Uterus (tissue), 2 donors: ENCODE measurements around the gene HMG20B.

Experiments
- POLR2A ChIP-seq, 2 donors: fragments of 450-650 bp; IDR thresholded peaks; one replicate each; pipeline ENCODE4 v1.6.1; 2016; ENCODE audit warnings: antibody characterized with exemption in 2 of 2, mild to moderate bottlenecking in 1 of 2, moderate library complexity in 1 of 2
- TF ChIP-seq, protein P1 (sequence below), 4 experiments: fragments of 200-600 bp in 2 of 4; fragments of 450-650 bp in 2 of 4; sonication (generic) in 2 of 4; IDR thresholded peaks; one replicate each; pipeline ENCODE4 v1.5.1; 2016 to 2019; ENCODE audit warnings: antibody characterized with exemption in 4 of 4, mild to moderate bottlenecking in 2 of 4, moderate library complexity in 1 of 4

DNA sequence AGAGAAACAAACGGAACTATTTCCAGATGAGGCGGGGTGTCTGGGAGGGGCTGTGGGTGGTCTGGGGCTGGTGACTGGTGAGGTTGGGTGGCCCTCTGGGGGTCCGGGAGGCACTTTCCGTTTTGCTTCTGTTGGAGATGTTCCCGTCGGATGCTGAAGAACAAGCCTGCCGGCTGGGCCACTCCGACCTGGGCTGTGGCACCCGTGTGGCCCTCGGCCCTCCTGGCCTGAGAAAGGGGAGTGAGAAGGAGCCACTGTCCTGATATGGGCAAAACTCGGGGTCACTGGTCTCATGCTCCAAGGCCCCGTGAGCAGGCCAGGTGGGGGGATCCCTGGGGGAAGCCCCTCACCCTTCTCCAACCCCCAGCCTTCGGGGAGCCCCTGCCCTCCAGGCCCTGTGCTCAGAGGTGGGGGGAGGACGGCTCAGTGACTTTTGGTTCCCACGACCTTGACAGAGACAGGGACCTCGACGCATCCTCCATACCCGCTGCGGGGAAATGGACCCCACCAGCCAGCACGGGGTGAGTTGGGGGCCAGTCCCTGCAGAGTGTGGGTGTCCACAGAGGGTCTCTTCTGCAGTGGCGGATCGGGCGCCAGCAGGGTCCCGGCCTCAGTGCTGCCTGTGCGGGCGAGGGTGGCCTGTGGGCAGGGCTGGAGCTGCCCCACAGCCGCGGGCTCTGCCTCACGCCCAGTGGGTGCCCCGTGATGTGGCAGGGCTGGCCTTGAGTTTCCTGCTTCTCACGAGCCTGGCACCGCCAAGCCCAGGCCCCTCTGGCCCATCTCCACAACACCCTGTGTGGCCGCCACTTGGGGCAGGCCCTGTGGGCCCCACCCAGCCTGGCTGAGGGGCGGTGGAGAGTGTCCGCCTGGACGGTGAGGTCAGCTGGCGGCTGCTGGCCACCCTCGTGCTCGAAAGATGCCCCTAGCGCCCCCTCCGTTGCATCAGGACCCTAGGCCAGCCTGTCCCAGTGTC is 38.3 kb downstream of the HMG20B start:
- TF ChIP-seq, protein P1, sequence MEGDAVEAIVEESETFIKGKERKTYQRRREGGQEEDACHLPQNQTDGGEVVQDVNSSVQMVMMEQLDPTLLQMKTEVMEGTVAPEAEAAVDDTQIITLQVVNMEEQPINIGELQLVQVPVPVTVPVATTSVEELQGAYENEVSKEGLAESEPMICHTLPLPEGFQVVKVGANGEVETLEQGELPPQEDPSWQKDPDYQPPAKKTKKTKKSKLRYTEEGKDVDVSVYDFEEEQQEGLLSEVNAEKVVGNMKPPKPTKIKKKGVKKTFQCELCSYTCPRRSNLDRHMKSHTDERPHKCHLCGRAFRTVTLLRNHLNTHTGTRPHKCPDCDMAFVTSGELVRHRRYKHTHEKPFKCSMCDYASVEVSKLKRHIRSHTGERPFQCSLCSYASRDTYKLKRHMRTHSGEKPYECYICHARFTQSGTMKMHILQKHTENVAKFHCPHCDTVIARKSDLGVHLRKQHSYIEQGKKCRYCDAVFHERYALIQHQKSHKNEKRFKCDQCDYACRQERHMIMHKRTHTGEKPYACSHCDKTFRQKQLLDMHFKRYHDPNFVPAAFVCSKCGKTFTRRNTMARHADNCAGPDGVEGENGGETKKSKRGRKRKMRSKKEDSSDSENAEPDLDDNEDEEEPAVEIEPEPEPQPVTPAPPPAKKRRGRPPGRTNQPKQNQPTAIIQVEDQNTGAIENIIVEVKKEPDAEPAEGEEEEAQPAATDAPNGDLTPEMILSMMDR (IDR thresholded peaks at IDR 0.05), result no peak
- no peak for TF ChIP-seq POLR2A (IDR thresholded peaks at IDR 0.05)
